ENCODE data around the gene TAPT1.

The TAPT1 gene

GRCh38 chr4:16248605-16249004, 22.3 kb upstream of the TAPT1 start:
- no peak for DNase-seq (ENCODE audit: low spot score)

- DNase-seq (ENCODE audit: low spot score) = no peak
Observed at GRCh38 chr4:16245241-16245640, 19.0 kb upstream of the TAPT1 start.

GRCh38 chr4:16243285-16243684, 17.0 kb upstream of the TAPT1 start:
- no peak for DNase-seq (ENCODE audit: low spot score)

- DNase-seq (ENCODE audit: low spot score) = no peak
Observed at GRCh38 chr4:16240300-16240699, 14.0 kb upstream of the TAPT1 start.

DNA sequence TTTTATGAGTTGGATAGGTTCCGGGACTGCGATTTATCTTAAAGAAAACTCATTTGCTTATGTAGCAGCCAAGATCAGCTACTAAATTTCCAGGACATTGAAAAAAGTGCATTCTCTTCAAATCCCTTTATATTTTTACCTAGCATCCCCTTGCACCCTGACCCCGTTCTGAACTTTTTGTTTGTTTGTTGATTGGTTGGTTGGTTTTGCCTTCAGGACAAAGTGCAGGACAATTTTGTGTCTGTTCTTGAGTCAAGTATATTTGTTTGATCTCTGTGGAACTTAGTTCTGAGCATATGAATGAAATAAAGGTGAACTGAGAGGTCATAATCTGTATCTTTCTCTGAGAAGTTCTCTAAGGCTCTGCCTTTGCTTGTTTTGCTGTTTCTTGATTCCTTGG, 12.8 kb upstream of the TAPT1 start:
- DNase-seq (ENCODE audit: low spot score) = no peak

DNA sequence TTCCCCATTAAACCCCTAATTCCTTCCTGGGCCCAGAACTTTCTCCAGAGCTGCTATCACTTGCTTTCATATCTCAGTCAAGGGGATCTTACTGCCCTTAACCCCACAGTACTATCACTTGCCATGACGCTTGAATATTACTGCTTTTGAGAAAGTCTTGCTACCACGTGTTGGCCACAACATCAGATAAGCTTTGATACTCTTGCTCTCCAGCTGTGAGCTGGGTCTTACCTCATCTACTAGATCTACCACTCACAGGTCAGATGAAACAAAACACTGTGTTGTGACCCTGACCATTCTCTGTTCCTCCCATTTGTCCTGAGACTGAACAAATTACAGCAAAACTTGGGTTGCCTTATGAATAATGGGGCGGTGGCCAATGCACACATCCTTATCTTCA, 12.1 kb upstream of the TAPT1 start:
- DNase-seq (ENCODE audit: low spot score) = no peak

DNA sequence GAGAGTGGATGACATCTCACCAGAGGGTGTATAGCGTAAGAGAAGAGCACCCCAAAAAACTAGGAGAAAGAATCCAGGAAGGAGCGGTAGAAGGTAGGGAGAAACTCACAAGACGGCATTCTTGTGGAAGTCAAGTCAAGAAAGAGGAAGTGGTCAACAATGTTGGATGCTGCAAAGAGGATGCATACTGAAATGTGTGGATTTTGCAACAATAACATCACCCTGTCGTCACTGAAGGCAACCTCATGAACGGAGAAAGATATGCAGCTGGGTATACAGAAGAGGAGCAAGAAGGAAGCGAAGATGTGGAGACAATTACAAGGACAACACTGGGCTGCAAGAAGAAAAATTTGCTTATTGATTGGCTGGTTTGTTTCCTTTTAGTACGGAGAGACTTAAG, 11.4 kb upstream of the TAPT1 start:
- DNase-seq (ENCODE audit: low spot score) = no peak

GRCh38 chr4:16236402-16237023, 10.2 kb upstream of the TAPT1 start:
- no peak for DNase-seq (ENCODE audit: low spot score)

DNA sequence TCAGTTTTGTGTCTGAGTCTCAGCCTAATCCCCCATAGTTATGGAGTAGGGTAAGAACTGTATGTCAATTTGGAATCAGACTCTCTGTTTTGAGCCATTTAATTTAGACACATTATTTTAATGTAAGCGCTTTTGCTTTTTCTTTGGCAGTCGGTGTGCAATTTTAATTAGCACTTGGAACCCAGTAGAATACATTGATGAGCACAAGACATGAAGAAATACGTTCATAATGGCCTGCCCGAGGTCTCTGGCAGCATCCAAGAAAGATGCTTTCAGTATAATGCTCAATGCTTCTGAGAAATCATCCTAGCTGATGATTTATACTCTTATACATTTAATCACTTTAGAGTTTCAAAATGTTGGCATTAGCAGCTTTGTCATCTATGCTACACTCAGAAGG, 8.9 kb upstream of the TAPT1 start:
- DNase-seq (ENCODE audit: low spot score) = no peak

DNA sequence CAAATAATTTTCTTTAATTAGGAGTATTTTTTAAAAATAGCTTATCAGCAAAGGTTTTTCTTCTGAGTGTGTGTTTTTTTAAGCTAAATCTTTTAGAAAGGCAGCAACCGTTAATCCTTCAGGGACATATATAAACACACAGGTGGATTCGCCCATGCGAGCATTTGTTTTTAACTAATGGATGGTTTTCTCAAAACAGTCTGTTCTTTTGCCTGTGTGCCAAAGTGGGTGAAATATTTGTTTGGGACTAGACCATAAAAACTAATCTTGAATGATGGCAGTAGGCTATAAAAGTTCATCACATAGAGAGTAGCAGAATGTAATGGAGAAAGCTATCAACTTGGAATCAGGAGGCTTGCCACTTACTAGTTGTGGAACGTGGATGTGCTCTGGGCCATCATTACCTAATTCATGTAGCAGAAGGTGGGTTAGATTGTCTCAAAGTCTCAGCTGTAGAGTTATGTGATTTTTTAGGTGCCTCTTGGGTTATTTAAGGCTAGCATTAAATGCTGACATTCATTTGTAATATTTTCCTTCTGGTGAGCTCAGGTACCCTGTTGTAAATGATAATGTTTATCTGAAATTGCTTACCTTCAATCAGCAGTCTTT, 7.4 kb upstream of the TAPT1 start:
- no peak for DNase-seq (ENCODE audit: low spot score)

DNA sequence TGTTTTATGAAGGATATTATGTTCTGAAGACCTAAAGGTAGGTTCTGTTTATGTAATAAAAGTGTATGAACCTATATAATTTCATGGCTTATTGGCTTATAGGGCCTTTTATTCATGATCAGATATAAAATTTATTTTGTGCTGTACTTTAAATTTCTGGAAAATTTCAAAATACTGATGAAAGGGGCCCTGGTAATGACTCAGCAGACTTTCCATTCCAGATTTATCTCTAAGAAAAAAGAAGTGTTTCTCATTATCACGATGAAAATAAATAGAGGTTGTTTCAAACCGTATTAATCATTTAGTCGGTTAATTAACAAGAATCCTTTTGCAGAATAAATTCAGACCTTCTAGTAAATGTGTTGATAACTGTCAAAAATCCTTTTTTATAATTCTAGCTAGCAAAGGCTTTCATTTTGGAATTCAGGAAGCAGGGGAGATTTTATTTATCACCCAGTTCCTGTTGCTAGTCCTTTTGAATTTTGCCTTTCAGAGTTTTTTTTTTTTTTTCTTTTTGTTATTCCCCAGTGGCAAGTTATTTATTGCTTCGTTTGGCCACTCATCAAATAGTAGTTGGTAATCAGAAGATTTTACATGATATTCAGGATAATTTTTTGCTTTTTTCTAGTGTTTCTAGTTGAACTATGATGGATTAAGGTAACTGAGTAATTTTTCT, 5.4 kb upstream of the TAPT1 start:
- DNase-seq (ENCODE audit: low spot score) = no peak

DNA sequence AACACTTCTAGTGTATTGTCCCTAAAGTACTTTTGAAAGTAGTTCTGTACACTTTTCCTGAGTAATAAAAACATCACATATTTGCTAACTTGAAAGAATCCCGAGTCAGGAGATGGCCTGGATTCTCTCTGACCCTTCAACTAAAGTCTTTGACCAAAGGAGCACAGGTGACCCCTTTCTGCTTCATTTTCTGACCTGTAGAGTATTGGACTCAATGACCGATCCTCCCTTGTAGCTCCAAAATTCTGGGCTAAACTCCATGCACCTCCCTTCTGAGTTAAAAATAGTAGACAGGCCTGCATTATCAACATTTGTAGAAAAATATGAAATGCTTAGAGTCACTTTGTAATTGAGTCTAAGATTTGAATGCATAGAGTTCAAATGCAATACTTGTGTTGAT, 4.0 kb upstream of the TAPT1 start:
- DNase-seq (ENCODE audit: low spot score) = no peak

- no peak for DNase-seq (ENCODE audit: low spot score)
Observed at GRCh38 chr4:16229604-16230003, 3.3 kb upstream of the TAPT1 start.

DNA sequence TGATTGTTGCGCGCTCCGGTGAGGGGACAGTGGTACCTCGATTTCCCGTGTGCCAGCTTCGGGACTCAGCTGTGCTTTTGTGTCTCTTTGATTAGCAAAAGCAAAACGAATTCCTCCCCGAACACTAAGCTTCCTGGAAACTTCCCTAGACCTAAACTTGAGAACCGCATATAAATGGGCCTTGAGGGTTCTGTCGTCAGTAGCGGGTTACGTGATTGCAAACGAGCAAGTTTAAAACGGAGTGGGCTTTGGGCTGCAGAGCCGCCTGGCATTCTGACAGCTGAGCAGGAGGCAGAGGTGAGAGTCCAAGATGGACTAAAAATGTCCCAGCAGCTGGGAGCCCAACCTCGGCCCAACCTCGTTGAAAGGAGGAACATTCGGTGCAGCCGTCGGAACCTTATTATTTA, 1.2 kb upstream of the TAPT1 start:
- no peak for DNase-seq (ENCODE audit: low spot score)

DNA sequence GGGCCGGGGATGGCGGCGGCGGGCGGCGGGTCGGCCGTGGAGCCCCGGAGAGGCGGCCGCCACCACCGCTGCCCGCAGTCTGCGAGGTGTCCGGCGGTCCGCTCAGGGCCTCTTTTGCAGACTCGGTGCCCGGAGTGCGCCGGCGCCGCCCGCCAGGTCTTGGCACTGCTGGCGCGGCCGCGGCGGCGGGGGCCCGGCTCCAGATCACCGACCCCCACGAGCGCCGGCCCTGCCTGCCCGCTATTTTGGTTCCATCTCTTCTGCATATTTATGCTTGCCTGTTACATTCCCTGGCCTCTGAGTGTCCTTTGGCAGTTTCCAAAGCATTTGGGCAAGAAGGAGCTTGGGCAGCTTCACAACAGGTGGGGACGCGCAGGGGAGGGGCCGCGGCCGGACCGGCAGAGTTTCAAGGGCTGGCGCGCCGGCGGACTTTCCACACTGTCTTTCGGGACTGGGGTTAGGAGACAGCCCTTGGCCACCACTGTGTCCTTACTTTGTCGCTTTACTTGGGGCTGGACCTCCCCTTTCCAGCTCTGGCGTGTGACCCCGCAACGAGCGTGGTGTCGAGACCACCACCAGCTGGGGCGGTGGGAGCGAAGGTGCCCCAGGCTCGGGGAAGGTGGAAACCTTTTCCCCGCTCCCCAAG, 668 bp upstream of the TAPT1 start:
- DNase-seq (ENCODE audit: low spot score) = peak; percentile 46

DNA sequence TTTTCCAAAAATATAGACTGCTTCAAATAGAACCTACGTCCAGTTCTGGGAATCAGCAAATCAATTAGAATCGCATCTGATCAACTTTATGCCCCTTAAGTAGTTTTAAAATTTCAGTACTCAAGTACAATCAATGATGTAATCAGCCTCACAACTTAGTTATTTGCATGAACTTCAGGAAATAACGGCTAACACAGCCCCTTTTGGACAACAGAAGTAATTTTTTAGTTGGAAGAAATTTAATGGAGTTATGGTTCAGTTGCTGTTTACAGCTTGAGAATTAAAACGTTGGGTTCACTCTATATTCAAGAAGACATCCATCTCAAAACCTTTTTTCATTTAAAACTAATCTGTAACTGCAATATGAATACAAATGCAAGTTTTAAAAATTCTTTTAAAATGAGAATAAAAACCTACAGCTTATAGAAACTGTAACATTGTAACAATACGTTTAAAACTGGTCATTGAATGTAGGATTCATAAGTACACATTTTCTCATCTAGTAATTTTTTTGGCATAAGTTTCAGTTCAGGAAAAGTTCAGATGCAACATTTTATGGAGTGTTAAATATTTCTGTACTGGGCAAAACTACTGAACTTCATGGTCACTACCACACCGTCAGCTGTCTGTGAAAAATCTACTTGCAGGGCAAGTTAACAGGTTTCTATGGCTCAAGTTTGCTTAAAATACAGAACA, 956 bp downstream of the TAPT1 start:
- DNase-seq (ENCODE audit: low spot score) = no peak

DNA sequence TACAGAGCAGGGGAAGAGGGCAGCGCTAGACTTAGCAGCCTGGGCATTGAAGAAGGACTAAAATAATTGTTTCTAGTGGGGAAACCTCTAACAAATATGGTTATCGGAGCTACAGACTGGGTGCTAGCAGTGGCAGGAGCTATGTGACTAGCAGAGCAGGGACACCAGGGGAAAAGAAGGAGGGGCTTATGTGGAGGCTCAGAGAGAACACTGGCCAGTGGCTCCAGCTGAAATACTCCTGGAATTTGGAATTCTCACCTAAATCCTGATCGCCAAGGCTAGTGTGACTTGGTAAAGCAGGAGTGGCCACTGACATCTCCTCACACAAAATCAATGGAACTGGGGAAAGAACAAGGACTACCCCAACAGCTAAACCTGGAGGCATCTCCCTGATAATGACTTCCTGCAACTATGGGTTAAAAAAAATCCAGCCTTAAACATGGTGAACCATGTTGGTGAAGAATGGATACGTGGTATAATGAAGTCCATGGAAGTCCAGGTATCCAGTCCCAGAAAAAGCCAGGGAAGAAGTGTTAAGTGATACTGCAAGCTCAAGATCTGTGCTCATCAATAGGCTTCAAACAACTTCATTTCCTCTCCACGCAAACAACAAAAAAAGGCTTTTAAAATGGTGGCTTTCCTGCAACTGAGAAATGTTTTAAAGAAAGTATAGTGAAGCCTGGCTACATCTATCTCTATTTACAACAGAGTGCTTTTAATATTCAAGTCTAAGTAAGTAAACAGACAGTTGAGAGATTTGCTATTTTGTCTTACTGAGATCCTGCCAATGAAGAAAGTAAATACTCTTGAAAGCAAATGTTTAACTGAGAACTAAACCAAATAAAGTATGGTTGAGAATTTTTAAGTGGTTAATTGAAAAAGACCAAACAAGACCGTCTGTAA, 1.8 kb downstream of the TAPT1 start:
- no peak for DNase-seq (ENCODE audit: low spot score)

DNA sequence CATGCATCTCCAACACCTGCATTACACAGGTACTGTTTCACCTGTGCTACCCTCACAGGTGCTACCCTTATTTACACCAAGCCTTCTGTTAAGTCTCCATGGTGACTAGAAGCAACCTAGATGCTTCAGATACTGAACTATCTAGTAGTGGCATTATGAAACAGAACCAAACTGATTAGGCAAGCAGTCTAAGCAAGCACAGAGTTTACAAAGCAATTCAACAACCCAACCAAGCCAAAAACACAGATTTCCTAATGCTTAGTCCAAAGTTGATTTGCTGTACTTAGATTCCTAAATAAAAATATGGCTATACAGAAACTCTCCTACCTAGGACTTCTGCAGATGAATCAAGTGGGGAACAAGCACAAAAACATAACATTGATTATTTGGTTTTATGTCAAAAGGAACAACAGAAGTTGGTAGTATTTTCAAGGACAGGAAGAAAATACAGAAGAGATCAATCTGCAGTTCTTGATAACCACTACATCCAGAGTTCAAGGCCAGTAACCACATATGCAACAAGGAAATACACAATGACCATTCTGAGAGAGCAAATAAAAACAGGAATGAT, 3.2 kb downstream of the TAPT1 start:
- DNase-seq (ENCODE audit: low spot score) = no peak

DNA sequence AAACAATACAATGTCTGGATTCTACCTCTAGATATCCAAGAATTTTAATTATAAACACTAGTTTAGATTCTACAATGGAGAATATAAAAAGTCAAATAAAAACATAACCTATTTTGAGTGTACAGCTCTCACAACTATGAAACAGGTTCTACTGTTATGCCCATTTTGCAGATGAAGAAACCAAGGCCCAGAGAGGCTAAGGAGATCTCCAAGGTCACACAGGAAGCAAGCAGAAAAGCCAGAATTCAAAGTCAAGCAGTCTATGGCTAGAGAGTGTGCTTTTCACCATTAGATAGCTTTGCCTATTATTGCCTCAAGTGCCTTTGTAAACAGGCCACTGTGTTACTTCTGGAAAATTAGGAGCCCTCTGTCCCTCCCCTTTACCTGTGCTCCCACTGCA, 7.3 kb downstream of the TAPT1 start:
- DNase-seq (ENCODE audit: low spot score) = no peak

GRCh38 chr4:16217300-16218051, 8.8 kb downstream of the TAPT1 start:
- no peak for DNase-seq (ENCODE audit: low spot score)

DNA sequence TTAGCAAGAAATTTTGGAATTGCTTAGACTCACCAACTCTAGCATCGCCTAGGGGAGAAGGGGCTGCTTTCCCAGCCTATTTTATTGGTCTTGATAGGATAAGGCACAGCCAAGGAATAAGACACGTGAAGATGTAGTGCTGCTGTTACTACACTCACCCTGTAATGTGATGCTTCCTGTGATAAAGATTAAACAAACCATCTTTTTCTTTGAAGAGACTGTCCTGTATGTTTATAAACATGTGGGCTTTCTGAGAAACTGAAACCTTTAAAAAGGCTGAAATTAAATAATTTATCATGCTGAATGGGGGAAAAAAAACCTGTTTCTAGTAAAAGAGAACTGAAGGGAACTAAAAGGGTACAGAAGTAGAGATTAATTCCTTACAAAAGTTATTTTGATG, 13.2 kb downstream of the TAPT1 start:
- DNase-seq (ENCODE audit: low spot score) = no peak

All from LoVo (cell line).